Muscle of leg (tissue), 11 donors: ENCODE results near the gene FBXO21. TPM values are rescaled to one million over a fixed set of nuclear protein-coding genes. Genes with fewer than 3 reads are reported as not detected.

ENCODE experiments used
- DNase-seq: peaks from one replicate; pipeline ENCODE4 v3.0.0; 2013
- H3K27ac ChIP-seq: one replicate; pipeline ENCODE4 v1.5.1; 2013; ENCODE audit warnings: mild to moderate bottlenecking, low read length, control low read depth
- H3K27me3 ChIP-seq: one replicate; pipeline ENCODE4 v1.6.1; 2013; ENCODE audit warnings: low read length; ENCODE audit not compliant: control insufficient read depth, insufficient read depth
- H3K36me3 ChIP-seq: one replicate; pipeline ENCODE4 v1.6.1; 2013; ENCODE audit warnings: low read length; ENCODE audit not compliant: control insufficient read depth, insufficient read depth
- H3K4me1 ChIP-seq: one replicate; pipeline ENCODE4 v1.6.1; 2013; ENCODE audit warnings: low read length; ENCODE audit not compliant: control insufficient read depth, insufficient read depth
- H3K4me3 ChIP-seq: one replicate; pipeline ENCODE4 v1.5.1; 2013; ENCODE audit warnings: low read length, control low read depth
- H3K9me3 ChIP-seq: replicated peaks from 2 replicates; pipeline ENCODE4 v1.6.1; 2013; ENCODE audit warnings: low read depth, low read length; ENCODE audit not compliant: control insufficient read depth
- WGBS: methylation state at CpG from one replicate; pipeline ENCODE4 v1.1.5; 2013; ENCODE audit warnings: missing lambda C conversion rate; ENCODE audit not compliant: insufficient coverage; 5-methylcytosine and 5-hydroxymethylcytosine counted together
- polyA plus RNA-seq, 8 donors: library from polyadenylated mRNA; unstranded; fragments of 120-200 nt; gene quantifications; one replicate each; pipeline versions ENCODE4 v1.2.1 to v1.2.3, GENCODE V29; 2013; ENCODE audit warnings: inconsistent platforms in 1 of 8, low replicate concordance in 1 of 8; ENCODE audit not compliant: insufficient read length in 8 of 8, insufficient read depth in 1 of 8
- total RNA-seq: library from RNA; stranded (reverse); fragments of 120-200 nt; gene quantifications from one replicate; pipeline ENCODE4 v1.2.4, GENCODE V29; 2013

The FBXO21 gene
- total and polyA plus RNA-seq, 9 donors, result 20.2 to 29.6 (median 24.3) TPM

GRCh38 chr12:117092511-117092780, 97.8 kb downstream of the FBXO21 start:
- H3K4me3 ChIP-seq, result no peak overlapping the region
- DNase-seq, result no peak
- H3K27me3 ChIP-seq, result peaks cover 47% of the 10 kb centered on the region
- no CpG with 5 or more reads among the region's 2 CpGs for WGBS
- H3K36me3 ChIP-seq, result no peaks in the 10 kb centered on the region
- no peak overlapping the region for H3K27ac ChIP-seq
- no peaks in the 10 kb centered on the region for H3K4me1 ChIP-seq
- H3K9me3 ChIP-seq, result no peaks in the 10 kb centered on the region

Other genes with a start within 250 kb of the FBXO21 start
- gene TESC, start 91.1 kb downstream of the FBXO21 start, total RNA-seq, result 4.8 TPM
- 1 to 10 TPM; 3.2 to 7.2 (median 5.4) TPM for gene TESC, start 91.1 kb downstream of the FBXO21 start, polyA plus RNA-seq
- 0.18 TPM for gene NOS1, start 171.2 kb upstream of the FBXO21 start, total RNA-seq
- gene NOS1, start 171.2 kb upstream of the FBXO21 start, polyA plus RNA-seq, result under 1 TPM; 0.09 to 0.65 (median 0.18) TPM